Stimulated activated CD4-positive, alpha-beta T cell treated with anti-CD3 and anti-CD28 coated beads, Interleukin-12 subunit alpha, Interleukin-12 subunit beta, amount 100 ng/mL, for 4 hours (primary cell): ENCODE results near the gene MAL.
"Not testable (repeated sequence)": the region's sequence is repeated elsewhere in the genome, so short reads cannot be mapped to it uniquely, and the experiment has no call there.

Source experiments
- DNase-seq: peaks from one replicate; pipeline ENCODE4 v3.0.0-alpha.2; 2020

MAL gene

DNA sequence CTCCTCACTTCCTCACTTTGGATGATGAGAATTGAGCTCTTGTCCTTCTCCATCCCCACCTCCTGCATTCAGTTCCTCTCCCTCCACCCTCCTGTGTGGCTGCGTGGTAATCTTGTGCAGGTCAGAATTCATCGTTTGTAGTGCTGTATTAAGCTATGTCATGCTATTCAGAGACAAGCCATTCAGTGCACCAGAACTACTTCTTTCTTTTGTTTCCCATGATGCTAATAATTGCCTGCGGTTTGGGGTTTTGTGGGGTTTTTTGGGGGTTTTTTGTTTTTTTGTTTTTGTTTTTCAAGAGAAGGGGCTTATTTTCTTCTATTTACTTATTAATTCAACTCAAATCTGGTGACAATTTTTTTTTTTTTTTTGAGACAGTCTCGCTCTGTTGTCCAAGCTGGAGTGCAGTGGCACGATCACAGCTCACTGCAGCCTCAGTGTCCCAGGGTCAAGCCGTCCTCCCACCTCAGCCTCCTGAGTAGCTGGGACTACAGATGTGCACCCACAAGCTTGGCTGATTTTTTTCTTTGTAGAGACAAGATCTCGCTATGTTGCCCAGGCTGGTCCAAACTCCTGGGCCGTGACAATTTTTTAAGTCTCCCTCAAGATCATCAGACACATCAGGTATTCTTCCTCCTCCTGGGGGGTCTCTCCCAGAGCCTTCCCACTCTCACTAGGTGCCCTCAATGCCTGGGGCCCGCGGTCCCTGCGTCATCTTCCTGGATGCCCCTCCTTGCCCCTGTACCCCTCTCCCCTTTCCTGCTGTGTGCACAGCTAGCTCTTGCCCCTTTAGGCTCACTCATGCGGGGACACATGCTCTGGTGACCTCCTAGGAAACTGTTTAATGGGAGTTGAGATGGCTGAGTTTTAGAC is 37.8 kb downstream of the MAL start:
- DNase-seq: no peak

DNA sequence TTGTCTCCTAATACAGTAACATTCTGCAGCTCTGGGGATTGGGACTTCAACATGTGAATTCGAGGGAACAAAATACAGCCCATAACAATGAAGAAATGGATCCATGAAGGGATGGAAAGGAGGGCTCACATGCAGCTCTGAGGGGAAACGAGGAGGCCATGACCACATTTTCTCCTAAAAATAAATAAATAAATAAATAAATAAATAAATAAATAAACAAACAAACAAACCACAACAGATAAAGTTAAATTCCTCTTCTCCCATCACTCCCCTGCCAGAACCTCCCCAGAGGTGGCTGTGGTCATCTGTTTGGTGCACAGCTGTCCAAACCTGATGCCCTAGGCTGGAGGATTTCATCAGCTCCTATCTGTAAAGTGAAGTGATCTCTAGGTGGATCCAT is 42.7 kb downstream of the MAL start:
- DNase-seq: no peak

- no peak for DNase-seq
Measured at GRCh38 chr2:95069465-95069864, 44.0 kb downstream of the MAL start.

GRCh38 chr2:95071856-95072255 is 46.3 kb downstream of the MAL start:
- no peak for DNase-seq

DNA sequence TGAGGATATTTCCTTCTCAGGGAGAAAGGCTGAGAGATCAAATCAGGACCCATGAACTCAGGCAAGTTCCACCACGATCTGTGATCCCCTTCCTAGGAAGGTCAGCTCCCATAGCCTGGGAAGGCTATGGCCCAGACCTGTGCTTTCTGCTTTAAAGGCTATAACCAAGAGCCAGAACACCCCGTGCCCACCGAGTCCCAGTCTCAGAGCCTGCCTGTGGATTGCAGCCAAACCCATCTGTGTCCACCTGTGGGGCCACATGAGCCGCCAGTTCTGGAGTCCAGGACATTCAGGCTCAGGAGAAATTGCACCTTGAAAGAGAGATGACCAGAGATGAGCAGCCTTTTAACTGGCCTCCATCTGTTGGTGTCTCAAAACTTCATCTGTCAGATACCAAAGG is 46.9 kb downstream of the MAL start:
- no peak for DNase-seq

- no peak for DNase-seq
Measured at GRCh38 chr2:95073856-95074662, 48.6 kb downstream of the MAL start.

GRCh38 chr2:95074663-95075439 is 49.3 kb downstream of the MAL start:
- peak; percentile 44 for DNase-seq

DNA sequence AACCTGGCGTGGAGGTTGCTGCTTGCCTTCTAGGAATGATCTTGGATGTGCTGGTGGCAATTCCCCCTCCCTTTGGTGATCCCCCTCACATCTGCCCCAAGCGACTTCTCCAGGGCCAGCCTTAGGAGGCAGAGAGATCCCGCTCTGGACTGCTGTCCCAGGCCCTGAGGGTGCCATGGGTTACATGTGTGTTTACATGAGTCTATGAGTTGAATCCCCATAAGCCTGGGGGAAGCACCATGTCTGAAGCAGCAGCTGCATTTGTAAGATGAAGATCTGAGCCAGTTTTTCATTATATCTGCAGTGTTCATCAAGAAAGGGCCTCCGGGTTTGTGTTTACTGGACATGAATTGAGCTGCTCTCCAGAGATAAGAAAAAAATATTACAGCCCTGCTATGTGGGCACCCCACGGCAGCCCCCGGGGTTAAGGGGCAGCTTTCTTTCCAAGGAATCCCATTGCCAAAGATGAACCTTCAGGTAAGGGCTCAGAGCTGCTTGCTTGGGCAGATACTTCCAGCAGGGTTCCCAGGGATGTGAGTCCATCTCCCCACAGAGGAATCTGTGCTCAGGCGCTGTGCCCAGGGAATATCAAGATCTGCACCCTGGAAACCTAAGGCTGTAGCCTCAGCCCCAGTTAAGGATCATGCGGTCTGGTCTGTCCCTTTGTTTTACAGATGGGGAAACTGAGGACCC is 50.1 kb downstream of the MAL start:
- no peak for DNase-seq

DNA sequence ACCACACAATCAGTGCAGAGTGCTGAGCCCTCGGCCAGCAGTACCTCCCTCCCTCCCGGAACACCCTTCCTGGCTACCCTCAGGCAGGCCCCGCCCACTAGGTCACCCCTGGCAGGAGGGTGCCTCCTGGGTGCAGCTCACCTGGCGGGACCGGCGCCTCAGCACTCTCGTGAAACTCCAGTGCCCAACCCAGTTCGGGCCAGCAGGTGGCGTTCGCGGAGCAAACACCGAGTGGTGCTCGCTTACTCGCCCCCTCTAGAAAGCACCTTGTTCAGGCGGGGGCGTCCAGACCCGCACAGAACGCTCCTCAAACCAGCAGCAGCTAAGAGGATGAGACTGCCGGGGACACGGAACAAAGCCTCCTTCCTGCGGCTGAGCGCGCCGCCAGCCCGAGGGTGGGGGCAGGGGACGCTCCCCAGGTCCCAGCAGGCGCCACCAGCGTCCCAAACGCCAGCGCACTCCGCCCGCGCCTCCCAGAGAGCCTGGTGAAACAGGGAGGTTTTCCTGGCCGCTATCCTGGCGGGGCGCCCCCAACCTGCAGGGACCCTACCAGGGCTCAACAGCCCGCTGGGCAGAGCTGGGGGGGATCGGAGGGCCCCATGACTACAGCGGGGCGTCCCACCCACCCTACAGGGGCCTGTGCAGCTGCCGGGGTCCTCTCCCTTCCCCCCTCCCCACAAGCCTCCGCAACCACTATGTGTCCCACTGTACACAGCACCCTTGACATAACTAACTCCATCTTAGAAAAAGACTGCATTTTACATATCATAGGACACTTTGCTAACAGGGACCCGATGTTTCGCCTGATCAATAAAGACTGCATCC is 51.4 kb downstream of the MAL start:
- peak; percentile 88 for DNase-seq

DNA sequence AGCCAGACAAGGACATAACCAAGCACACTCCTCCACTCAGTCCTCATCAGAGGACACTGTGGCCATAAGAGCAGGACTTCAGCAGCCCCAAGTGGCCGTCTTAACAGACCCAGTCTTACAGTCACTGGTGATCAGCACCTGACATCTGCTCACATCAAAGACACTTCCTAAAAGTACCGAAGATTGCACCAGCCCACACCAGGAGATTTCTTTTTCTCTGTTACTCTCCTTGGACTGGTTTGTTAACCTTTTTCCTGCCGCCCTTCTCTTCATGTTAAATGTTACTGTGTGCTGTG is 52.0 kb downstream of the MAL start:
- DNase-seq: no peak

DNA sequence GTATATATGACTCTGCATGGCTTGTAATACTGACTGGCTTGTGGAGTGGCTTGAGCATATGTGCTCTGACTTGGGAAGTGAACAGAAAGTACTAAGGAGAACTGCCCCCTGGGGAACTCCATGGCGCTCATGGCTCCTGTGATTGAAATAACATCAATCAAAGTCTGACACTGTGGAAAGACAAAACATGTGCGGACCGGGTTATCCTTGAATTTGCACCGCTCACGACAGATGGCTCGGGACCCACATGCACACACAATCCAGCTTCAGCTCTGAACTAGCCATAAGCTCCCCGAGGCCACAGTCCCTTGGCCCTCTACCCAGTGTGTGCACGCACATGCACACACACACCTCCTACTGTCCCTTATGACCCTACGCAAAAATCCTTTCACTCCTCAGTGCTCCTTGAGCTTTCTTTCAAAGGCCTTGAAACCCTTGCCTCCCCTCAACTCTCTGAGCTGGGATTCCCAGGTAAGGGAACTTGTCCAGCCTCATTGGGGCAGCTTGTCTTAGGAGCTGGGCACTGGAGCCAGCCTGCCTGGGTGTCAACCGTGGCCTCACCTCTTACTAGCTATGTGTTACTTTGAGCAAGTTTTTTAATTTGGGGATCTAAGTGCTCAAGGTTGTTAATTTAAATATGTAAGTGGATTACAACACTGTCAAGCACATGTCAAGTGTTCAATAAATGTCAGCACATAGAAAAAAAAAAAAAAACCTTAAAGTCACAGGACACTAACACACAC is 52.5 kb downstream of the MAL start:
- DNase-seq: no peak

GRCh38 chr2:95079199-95079683 is 53.7 kb downstream of the MAL start:
- no peak for DNase-seq

- DNase-seq: no peak
Measured at GRCh38 chr2:95082477-95082876, 57.0 kb downstream of the MAL start.

DNA sequence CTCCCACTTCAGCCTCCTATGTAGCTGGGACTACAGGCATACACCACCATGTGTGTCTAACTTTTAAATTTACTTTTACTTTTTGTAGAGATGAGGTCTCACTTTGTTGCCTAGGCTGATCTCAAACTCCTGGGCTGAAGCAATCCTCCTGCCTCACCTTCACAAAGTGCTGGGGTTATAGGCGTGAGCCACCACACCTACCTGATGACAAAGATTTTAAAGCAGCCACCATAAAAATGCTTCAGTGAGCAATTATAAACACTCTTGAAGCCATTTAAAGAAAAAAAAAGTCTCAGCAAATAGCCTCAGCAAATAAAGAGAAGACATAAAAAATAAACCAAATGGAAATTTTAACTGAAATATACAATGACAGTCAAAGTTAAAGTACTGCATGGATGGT is 60.5 kb downstream of the MAL start:
- no peak for DNase-seq

DNA sequence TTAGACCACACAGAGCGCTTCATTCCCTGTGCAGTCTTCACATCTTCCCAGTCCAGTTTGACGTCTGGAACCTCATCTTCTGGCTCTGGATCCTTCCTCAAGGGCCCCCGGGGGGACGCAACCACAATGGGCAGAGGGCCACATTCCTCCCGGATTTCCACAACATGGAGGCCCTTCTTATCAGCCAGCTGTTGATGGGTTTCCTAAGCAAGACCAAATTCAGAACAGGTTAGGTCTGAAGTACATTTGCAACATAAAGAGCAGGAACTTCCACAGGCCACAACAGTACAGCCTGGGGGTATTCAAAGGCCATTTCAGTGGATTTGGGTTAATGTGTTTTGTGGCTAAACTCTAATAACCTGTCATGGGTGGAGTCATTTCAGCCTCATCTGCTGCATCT is 61.9 kb downstream of the MAL start:
- DNase-seq: no peak

GRCh38 chr2:95091885-95092555 is 66.5 kb downstream of the MAL start:
- no peak for DNase-seq

DNA sequence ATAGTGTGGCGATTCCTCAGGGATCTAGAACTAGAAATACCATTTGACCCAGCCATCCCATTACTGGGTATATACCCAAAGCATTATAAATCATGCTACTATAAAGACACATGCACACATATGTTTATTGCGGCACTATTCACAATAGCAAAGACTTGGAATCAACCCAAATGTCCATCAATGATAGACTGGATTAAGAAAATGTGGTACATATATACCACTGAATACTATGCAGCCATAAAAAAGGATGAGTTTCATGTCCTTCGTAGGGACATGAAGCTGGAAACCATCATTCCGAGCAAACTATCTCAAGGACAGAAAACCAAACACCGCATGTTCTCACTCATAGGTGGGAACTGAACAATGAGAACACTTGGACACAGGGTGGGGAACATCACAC is 72.8 kb downstream of the MAL start:
- DNase-seq: not testable (repeated sequence)

- no peak for DNase-seq
Measured at GRCh38 chr2:95099910-95100309, 74.4 kb downstream of the MAL start.
